NCI-H146 treated with DMSO at 0.1 percent for 48 hours (cell line): Measurements from ENCODE around the gene ANO4.
A peak's percentile ranks its signal among the peaks of the same experiment; 100 is the strongest.

Experiments
- DNase-seq: peaks from one replicate; lab custom pipeline; 2025; ENCODE audit not compliant: unreplicated experiment; lab: John Stamatoyannopoulos, UW

The ANO4 gene

DNA sequence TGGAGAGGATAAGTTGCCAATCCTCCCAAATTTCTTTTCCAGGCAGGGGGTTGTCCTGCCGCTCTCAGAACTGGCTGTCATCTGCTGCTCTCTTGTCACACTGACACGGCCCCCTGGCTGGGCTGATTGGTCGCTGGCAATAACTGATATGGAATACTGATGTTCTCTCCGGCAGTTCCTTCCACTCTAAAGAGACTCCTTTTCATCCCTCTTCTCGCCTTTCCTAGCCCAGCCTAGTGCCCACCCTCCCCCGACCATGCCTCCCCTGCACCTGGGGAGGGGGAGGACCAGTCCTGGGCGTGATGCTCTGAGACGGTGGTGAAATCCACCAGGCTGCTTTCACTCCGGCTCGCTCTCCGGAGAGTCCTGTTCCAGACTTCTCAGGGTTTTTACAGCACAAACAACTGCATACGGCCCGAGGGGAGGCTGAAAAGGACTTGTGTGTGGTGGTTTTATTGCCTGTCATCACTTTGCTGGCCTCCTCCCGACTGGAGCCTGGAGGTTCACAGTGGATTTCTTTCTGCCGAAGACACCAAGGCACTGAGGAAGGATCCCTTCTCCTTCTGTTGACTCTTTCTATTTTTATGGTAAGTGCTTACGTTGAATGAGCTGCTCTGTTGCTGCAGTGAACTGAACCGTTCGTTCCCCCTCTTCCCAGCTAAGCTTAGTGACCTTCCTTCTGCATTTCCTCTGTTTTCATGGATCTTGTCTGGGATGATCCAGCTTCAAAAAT lies at the start of gene ANO4:
Gene ANO4 (plus strand): TSS at position 336 of the 733 bp plus-strand sequence. CDS start 107,010 bp downstream, outside the sequence.
- DNase-seq = peak; percentile 43

- DNase-seq = no peak
These were observed 49.1 kb upstream of the ANO4 start for GRCh38 chr12:100745378-100746071.

GRCh38 chr12:100752841-100753240 lies 41.7 kb upstream of the ANO4 start:
- DNase-seq = no peak

- no peak for DNase-seq
These were observed 40.7 kb upstream of the ANO4 start for GRCh38 chr12:100753837-100754236.

DNA sequence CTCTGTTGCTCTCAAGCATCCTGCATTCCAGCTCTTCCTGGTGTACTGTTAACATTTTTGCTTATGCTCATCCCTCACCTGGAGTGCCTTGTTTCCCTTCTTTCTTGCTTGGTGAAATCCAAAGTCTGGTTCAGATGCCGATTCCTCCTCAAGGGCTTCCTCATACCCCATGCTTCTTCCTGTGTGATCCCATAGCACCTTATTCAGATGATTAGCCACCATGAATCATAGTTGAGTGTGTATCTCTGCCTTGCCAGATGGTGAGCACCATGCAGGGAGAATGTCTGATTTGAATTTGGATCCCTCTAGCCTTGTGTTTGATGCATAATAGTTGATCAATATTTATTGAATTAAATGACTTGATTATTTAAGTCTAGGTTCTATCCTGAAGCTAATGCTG lies 39.4 kb upstream of the ANO4 start:
- DNase-seq = peak; percentile 96

DNA sequence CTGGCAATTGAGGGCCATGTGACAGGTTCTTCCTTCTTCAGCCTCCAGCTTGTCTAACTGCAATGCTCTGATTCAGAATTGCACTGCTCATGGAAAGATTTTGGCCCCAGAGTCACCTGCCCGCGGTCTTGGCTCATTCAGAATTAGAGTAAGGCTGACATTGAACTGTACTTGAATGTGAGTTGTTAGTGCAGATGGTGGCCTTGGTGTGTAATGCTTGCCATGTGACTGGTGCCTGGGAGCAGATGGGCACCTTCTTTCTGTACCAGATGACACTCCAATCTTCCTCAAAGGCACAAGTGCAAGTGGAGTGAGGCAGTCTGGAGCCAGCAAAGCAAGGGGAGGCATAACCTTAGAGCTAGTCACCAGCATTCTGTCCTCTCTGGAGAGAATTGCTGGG lies 36.5 kb upstream of the ANO4 start:
- DNase-seq = no peak

DNA sequence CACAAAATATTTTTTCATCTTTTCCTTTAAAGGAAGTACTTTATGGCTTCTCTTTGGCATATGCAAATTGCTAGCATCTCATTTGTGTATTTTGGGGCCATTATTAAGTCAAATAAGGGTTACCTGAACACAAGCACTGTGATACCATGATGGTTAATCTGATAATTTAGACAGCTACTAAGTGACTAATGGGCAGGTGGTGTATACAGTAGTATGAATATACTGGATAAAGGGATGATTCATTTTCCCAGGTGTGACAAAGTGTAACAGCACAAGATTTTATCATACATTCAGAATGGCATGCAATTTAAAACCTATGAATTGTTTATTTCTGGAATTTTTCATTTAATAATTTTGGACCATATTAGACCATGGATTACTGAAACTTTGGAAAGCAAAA lies 27.2 kb upstream of the ANO4 start:
- DNase-seq = no peak

GRCh38 chr12:100767950-100768349 lies 26.6 kb upstream of the ANO4 start:
- DNase-seq = no peak

DNA sequence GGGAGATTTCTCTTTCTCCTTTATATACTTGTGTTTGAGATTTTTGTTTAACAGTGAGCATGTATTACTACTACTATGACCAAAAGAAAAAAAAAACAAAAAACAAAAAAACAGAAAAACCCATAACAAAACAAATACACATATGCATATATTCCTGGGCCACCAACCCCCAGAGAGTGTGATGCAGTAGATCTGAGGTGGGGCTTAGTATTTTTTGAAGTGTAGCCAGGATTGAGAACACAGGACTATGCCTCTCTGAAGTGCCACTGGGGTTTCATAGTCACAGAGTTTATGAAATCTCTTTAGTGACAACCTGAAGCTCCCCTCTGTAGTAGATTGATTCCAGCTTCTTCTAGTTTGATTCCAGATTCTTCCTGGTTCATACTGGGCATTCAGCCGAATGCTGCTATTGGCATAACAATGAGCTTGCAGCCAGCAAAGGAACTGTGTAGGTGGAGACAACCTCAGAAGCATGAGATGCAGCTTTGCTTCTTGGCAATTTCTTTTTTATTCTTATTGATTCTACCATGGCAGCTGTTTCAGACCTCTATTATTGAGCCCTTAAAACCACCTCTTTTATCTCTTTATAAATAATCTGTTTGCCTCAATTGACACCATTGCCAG lies 15.5 kb upstream of the ANO4 start:
- no peak for DNase-seq

DNA sequence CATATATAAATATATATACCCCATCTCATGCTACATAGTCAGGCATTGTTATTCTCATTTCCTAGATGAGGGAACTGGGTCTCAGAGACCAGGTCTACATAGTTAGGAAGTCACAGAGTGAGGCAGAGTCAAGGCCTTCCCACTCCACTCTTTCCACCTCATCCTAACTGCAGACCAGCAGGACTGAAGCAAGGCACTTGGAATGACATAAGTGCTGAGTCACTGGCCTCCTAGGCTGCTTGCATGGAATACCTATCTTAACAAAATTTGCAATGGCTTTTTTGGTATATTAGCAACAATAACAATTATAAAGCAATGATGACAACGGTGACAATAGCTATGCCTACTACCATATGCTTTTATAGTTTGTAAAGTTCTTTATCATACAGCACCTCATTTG lies 5.4 kb upstream of the ANO4 start:
- DNase-seq = no peak

GRCh38 chr12:100789975-100790374 lies 4.6 kb upstream of the ANO4 start:
- DNase-seq = peak; percentile 54

GRCh38 chr12:100790552-100790951 lies 4.0 kb upstream of the ANO4 start:
- no peak for DNase-seq

- no peak for DNase-seq
These were observed 1.4 kb upstream of the ANO4 start for GRCh38 chr12:100793182-100793581.

- peak; percentile 9 for DNase-seq
These were observed 711 bp downstream of the ANO4 start for GRCh38 chr12:100795174-100795799.

- no peak for DNase-seq
These were observed 1.2 kb downstream of the ANO4 start for GRCh38 chr12:100795800-100796179.

GRCh38 chr12:100796621-100797020 lies 2.0 kb downstream of the ANO4 start:
- DNase-seq = no peak

- DNase-seq = no peak
These were observed 2.7 kb downstream of the ANO4 start for GRCh38 chr12:100797246-100797645.

DNA sequence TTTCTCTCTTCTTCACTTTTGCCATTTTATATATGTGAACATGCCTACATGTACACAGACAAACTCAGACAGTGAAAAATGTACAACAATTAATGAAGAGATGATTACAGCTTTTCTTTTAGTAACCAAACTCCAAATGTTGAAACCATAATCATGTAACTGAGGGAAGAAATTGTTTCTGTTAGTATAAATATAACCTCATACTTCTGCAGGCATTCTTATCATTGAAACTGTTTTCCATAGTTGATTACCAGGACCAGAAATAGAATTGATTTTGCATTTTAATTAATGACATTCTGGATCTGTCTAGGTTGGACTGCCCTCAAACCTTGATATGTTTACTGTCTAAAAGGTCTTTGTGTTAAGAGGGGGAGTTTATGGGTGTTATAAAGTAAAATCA lies 3.2 kb downstream of the ANO4 start:
- DNase-seq = no peak

- no peak for DNase-seq
These were observed 3.9 kb downstream of the ANO4 start for GRCh38 chr12:100798286-100799160.

DNA sequence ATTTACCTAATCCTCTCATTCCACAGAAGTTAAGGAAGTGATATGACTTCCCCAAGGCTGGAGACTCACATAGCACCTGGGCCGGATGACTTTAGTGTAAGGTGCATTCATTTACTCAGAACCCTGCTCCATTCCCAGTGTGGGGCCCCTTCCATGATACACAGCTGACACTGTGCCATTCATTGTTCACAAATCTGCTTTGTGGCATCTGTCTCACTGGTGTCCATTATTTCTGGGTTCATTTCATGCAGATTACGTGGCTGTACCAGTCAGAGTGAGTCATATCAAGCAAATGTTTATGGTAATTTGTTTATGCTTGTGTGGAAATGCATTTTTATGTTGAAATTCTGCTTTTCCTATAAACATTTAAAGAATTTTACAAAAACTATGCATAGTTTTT lies 5.2 kb downstream of the ANO4 start:
- DNase-seq = no peak

DNA sequence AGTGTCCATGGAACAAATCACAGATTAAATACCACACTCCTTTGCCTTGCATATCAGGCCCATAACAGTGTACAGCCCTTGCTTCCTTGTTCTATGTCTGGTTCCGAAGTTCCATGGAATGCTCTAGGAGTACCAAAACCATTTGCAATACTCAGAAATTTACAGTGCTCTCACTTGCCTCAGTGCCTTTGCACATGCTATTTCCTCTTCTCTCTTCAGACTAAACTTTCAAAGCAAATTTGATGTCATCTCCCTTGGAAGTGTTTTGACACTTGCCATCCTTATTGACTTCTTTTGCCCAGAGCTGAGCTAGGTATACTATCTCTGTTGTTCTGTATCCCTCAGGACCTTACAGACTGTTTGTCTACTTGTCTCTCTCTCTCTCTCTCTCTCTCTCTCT lies 6.1 kb downstream of the ANO4 start:
- DNase-seq = no peak
